ENCODE data around the gene PRKAR2B. TPM values are rescaled to one million over a fixed set of nuclear protein-coding genes. Genes with fewer than 3 reads are reported as not detected.

PRKAR2B gene
- total and polyA plus RNA-seq, 2 of the 4 experiments (the other 2 are of a cell fraction): 3.0 to 3.1 TPM

DNA sequence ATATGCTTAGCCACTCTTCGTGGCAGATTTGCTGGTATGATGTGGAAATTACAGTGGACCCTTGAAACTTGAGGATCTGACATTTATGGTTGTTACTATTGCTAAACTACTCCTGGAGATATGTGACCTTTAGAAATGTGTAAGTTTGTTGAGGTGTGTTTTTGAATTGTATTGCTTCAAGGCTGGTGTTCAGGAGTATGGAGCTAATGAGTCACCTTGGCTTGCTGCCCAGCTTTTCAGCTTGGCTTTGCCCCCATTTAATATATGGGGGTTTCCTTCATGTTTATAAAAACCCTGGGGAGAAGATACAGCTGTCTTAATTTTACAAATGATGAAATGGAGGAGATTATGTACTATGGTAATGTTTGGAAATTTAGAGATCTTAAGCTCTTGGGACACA lies 135.9 kb downstream of the PRKAR2B start:
- no TSS peak for BruUV-seq (replicated peaks)
- Histone ChIP-seq H3K36me3 (ENCODE audit: control insufficient read depth, insufficient read depth, low read length) (peaks cover 3% of the 10 kb centered on the region), H2AFZ (replicated peaks; ENCODE audit: low read length, poor library complexity) (no peak overlapping the region), H2BK120ac (ENCODE audit: low read depth, low read length) (no peak overlapping the region), H3K4me3 (ENCODE audit: insufficient read depth, low read depth, low read length) (no peak overlapping the region), H3K27ac (ENCODE audit: insufficient read depth, low read length) (no peak overlapping the region), H3K4me1 (ENCODE audit: control insufficient read depth, insufficient read depth, low read length) (peaks cover 14% of the 10 kb centered on the region), H3K23ac (ENCODE audit: low read depth, low read length) (no peak overlapping the region), H4K5ac (ENCODE audit: low read depth, low read length) (no peak overlapping the region), H3K4me2 (ENCODE audit: low read depth, low read length) (no peak overlapping the region), H3K9ac (ENCODE audit: low read depth, low read length) (no peak overlapping the region), H2BK20ac (ENCODE audit: low read depth, low read length) (no peak overlapping the region), H3K9me3 (ENCODE audit: control insufficient read depth, insufficient read depth, low read length) (no peaks in the 10 kb centered on the region), H4K20me1 (ENCODE audit: insufficient read depth, low read length) (peaks cover 17% of the 10 kb centered on the region), H3K14ac (replicated peaks; ENCODE audit: low read depth, low read length) (no peak overlapping the region), H3K9me1 (ENCODE audit: insufficient read depth, low read length) (peaks cover 12% of the 10 kb centered on the region), H2AK9ac (replicated peaks; ENCODE audit: low read depth, low read length, poor library complexity) (no peak overlapping the region), H2AK5ac (ENCODE audit: low read depth, low read length) (no peak overlapping the region), H3K4ac (ENCODE audit: low read depth, low read length) (no peak overlapping the region), H3K79me1 (ENCODE audit: low read depth in 1 of 2, low read length in 2 of 2) (peaks cover 11 to 42% of the 10 kb centered on the region in 2 experiments), H4K91ac (ENCODE audit: insufficient read depth, low read depth, low read length) (no peak overlapping the region), H3K56ac (ENCODE audit: extremely low read depth, insufficient read depth, low read length) (no peak overlapping the region), H2BK5ac (ENCODE audit: low read depth, low read length, poor library complexity, severe bottlenecking) (peak overlapping the region; percentile 30), H3K27me3 (ENCODE audit: control insufficient read depth, insufficient read depth, low read length) (no peaks in the 10 kb centered on the region), H2BK15ac (ENCODE audit: low read depth, low read length) (no peak overlapping the region), H4K8ac (ENCODE audit: low read depth in 2 of 2, low read length in 2 of 2) (no peak overlapping the region), H3K18ac (ENCODE audit: low read depth, low read length) (no peak overlapping the region)
- CTCF ChIA-PET: interaction anchor here (0.7 kb wide), 1 partner anchor 412 kb away, joined by 3 read pairs; no protein-coding TSS in a partner anchor
- POLR2A ChIA-PET (ENCODE audit: unreplicated experiment): interaction anchor here (1.0 kb wide), 1 partner anchor 11 kb away, joined by 8 read pairs; no protein-coding TSS in a partner anchor
- dilution Hi-C loops (cut with HindIII; ENCODE audit: low sequenced_read_pairs, unreplicated experiment) (no loop called here), in situ Hi-C loops (cut with MboI; ENCODE audit: low sequenced_read_pairs) (no loop called here), intact Hi-C loops (cut with micrococcal nuclease) (no loop called here)
- TF ChIP-seq MXI1 (IDR thresholded peaks at IDR 0.05; ENCODE audit: borderline replicate concordance, low read depth, low read length) (no peak), CEBPB (IDR thresholded peaks at IDR 0.05; ENCODE audit: low read depth, low read length) (peak; percentile 49)
- ATAC-seq (ENCODE audit: low read depth) (peak; percentile 60), DNase-seq (peak; percentile 88)
- WGBS, 2 experiments (ENCODE audit: extremely low coverage in 2 of 2, insufficient read length in 1 of 2): no CpG with 5 or more reads among the region's 1 CpG

Data from IMR-90 (cell line).